ENCODE results near the gene DLAT.

DNA sequence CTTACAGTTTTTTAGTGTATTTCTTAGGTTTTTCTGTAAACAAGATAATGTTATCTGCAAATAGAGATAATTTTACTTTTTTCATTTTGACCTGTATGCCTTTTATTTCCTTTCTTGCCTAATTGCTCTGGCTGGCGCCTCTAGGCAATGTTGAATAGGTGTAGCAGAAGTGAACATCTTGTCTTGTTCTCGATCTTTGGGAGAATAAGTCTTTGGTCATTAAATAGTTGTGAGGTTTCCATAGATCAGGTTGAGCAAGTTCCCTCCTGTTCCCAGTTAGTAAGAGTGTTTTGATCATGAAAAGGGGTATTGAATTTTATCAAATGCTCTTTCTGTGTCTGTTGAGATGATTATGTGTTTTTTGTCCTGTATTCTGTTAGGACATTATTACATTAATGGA lies 24.6 kb downstream of the DLAT start:
- TF ChIP-seq POLR2A (IDR thresholded peaks at IDR 0.05; ENCODE audit: low read depth, low read length) (no peak), TAF1 (IDR thresholded peaks at IDR 0.05; ENCODE audit: low read depth, low read length) (no peak)

All from GM12891 (cell line).